HepG2 (cell line): ENCODE data around the gene LRRC8D. TPM values are rescaled to one million over a fixed set of nuclear protein-coding genes. Genes with fewer than 3 reads are reported as not detected.
A peak's percentile ranks its signal among the peaks of the same experiment; 100 is the strongest.

ENCODE experiments used
- GATAD2A ChIP-seq: IDR thresholded peaks from 2 replicates; pipeline ENCODE4 v1.6.1; 2016
- KMT2A ChIP-seq: sonication (generic); formaldehyde crosslinking; IDR thresholded peaks from 2 replicates; pipeline ENCODE4 v1.4.0; 2020; ENCODE audit warnings: missing genetic modification reagents
- MATR3 ChIP-seq: sonication (generic); formaldehyde crosslinking; IDR thresholded peaks from 2 replicates; pipeline ENCODE4 v1.4.0; 2020; ENCODE audit warnings: missing genetic modification reagents
- NBN ChIP-seq: fragments of 450-650 bp; conservative IDR thresholded peaks from 2 replicates; pipeline ENCODE4 v1.6.1; 2017
- NFATC3 ChIP-seq: sonication (generic); formaldehyde crosslinking; IDR thresholded peaks from 2 replicates; pipeline ENCODE4 v1.5.1; 2020; ENCODE audit warnings: mild to moderate bottlenecking, missing genetic modification reagents
- NFE2L1 ChIP-seq: sonication (generic); formaldehyde crosslinking; IDR thresholded peaks from 2 replicates; pipeline ENCODE4 v1.4.0; 2020; ENCODE audit warnings: missing genetic modification reagents, mild to moderate bottlenecking, borderline replicate concordance
- PHF5A ChIP-seq: IDR thresholded peaks from one replicate; pipeline ENCODE4 v1.6.1; 2018; ENCODE audit warnings: low read depth, missing genetic modification reagents; ENCODE audit not compliant: unreplicated experiment
- PITX1 ChIP-seq: sonication (generic); formaldehyde crosslinking; IDR thresholded peaks from 2 replicates; pipeline ENCODE4 v1.5.1; 2020; ENCODE audit warnings: mild to moderate bottlenecking, missing genetic modification reagents
- POLR2A ChIP-seq, 2 experiments: IDR thresholded peaks; 2 replicates each; pipeline ENCODE4 v1.6.1; 2011; ENCODE audit warnings: low read depth in 2 of 2, low read length in 2 of 2, mild to moderate bottlenecking in 1 of 2, moderate library complexity in 1 of 2; ENCODE audit not compliant: insufficient read depth in 1 of 2
- RCOR2 ChIP-seq: IDR thresholded peaks from 2 replicates; pipeline ENCODE4 v1.6.1; 2016; ENCODE audit warnings: missing biosample characterization, missing genetic modification reagents
- SATB2 ChIP-seq: sonication (generic); formaldehyde crosslinking; IDR thresholded peaks from 2 replicates; pipeline ENCODE4 v1.5.0; 2020; ENCODE audit warnings: missing genetic modification reagents
- SMAD1 ChIP-seq: sonication (generic); formaldehyde crosslinking; IDR thresholded peaks from 2 replicates; pipeline ENCODE4 v1.4.0; 2020; ENCODE audit warnings: missing genetic modification reagents, low read depth, mild to moderate bottlenecking, borderline replicate concordance
- SOX6 ChIP-seq, 2 experiments: fragments of 450-650 bp in 1 of 2; sonication (generic) in 1 of 2; formaldehyde crosslinking in 1 of 2; IDR thresholded peaks; 2 replicates each; pipeline versions ENCODE4 v1.4.0 to v1.6.1; 2017 to 2020; ENCODE audit warnings: antibody characterized with exemption in 1 of 2, mild to moderate bottlenecking in 1 of 2, missing genetic modification reagents in 1 of 2
- TGIF2 ChIP-seq: IDR thresholded peaks from 2 replicates; pipeline ENCODE4 v1.6.1; 2016; ENCODE audit warnings: control low read depth, missing compliant biosample characterization
- ZBTB4 ChIP-seq: sonication (generic); formaldehyde crosslinking; IDR thresholded peaks from 2 replicates; pipeline ENCODE4 v1.4.0; 2020; ENCODE audit warnings: missing genetic modification reagents, mild to moderate bottlenecking, borderline replicate concordance
- ZKSCAN5 ChIP-seq: sonication (generic); formaldehyde crosslinking; IDR thresholded peaks from 2 replicates; pipeline ENCODE4 v1.5.1; 2020; ENCODE audit warnings: mild to moderate bottlenecking, missing genetic modification reagents
- ZNF230 ChIP-seq: sonication (generic); formaldehyde crosslinking; IDR thresholded peaks from 2 replicates; pipeline ENCODE4 v1.4.0; 2020; ENCODE audit warnings: mild to moderate bottlenecking, missing genetic modification reagents
- ZNF276 ChIP-seq: sonication (generic); formaldehyde crosslinking; IDR thresholded peaks from 2 replicates; pipeline ENCODE4 v1.4.0; 2020; ENCODE audit warnings: mild to moderate bottlenecking, low read depth, missing genetic modification reagents
- ZNF30 ChIP-seq: sonication (generic); formaldehyde crosslinking; IDR thresholded peaks from 2 replicates; pipeline ENCODE4 v1.5.0; 2020; ENCODE audit warnings: mild to moderate bottlenecking, missing genetic modification reagents
- ZNF430 ChIP-seq: sonication (generic); formaldehyde crosslinking; IDR thresholded peaks from 2 replicates; pipeline ENCODE4 v1.9.0; 2021; ENCODE audit warnings: mild to moderate bottlenecking, missing genetic modification reagents
- ZNF432 ChIP-seq: sonication (generic); formaldehyde crosslinking; IDR thresholded peaks from 2 replicates; pipeline ENCODE4 v1.5.0; 2020; ENCODE audit warnings: missing genetic modification reagents, mild to moderate bottlenecking, borderline replicate concordance
- ZNF569 ChIP-seq: sonication (generic); formaldehyde crosslinking; IDR thresholded peaks from 2 replicates; pipeline ENCODE4 v1.5.0; 2020; ENCODE audit warnings: mild to moderate bottlenecking, missing genetic modification reagents, moderate library complexity, borderline replicate concordance
- ZNF577 ChIP-seq: sonication (generic); formaldehyde crosslinking; IDR thresholded peaks from 2 replicates; pipeline ENCODE4 v1.4.0; 2020; ENCODE audit warnings: mild to moderate bottlenecking, low read depth, missing genetic modification reagents, borderline replicate concordance
- ZNF597 ChIP-seq: sonication (generic); formaldehyde crosslinking; IDR thresholded peaks from 2 replicates; pipeline ENCODE4 v1.5.0; 2020; ENCODE audit warnings: missing genetic modification reagents
- ZNF614 ChIP-seq: IDR thresholded peaks from 2 replicates; pipeline ENCODE4 v1.6.1; 2018; ENCODE audit warnings: missing biosample characterization, missing genetic modification reagents, inconsistent platforms, borderline replicate concordance
- ZNF773 ChIP-seq: sonication (generic); formaldehyde crosslinking; IDR thresholded peaks from 2 replicates; pipeline ENCODE4 v1.4.0; 2020; ENCODE audit warnings: missing genetic modification reagents, borderline replicate concordance
- ZNF777 ChIP-seq: sonication (generic); formaldehyde crosslinking; IDR thresholded peaks from 2 replicates; pipeline ENCODE4 v1.4.0; 2020; ENCODE audit warnings: missing genetic modification reagents
- ZNF841 ChIP-seq: sonication (generic); formaldehyde crosslinking; IDR thresholded peaks from 2 replicates; pipeline ENCODE4 v1.8.1; 2023; ENCODE audit warnings: missing genetic modification reagents, borderline replicate concordance
- ZSCAN21 ChIP-seq: sonication (generic); formaldehyde crosslinking; IDR thresholded peaks from 2 replicates; pipeline ENCODE4 v1.8.0; 2022; ENCODE audit warnings: mild to moderate bottlenecking, missing genetic modification reagents, moderate library complexity, borderline replicate concordance
- polyA plus RNA-seq, 8 experiments: library from polyadenylated mRNA; depleted of rRNA in 3 of 8; stranded (reverse) in 7 of 8; unstranded in 1 of 8; fragments of >200 nt; fragmentation: Illumina TruSeq in 4 of 8; extraction: Trizol in 4 of 8; gene quantifications; 2 replicates each; pipeline versions ENCODE4 v1.2.1 to v1.2.3, GENCODE V29; 2011 to 2016; ENCODE audit warnings: low read depth in 4 of 8, missing spikeins in 1 of 8, mixed read lengths in 1 of 8; ENCODE audit not compliant: insufficient read depth in 1 of 8
- total RNA-seq, 5 experiments: library from RNA; depleted of rRNA; stranded (reverse); fragments of >200 nt; fragmentation: Illumina TruSeq; extraction: Trizol; gene quantifications; 2 replicates each; pipeline ENCODE4 v1.2.3, GENCODE V29; 2016; ENCODE audit warnings: low read depth in 1 of 5

Gene LRRC8D
- total and polyA plus RNA-seq, 2 of the 13 experiments (the other 11 are each of a cell fraction or from before 2014, with no cell fraction given): 29.9 to 45.5 TPM

- TF ChIP-seq PITX1 (CRISPR knock-in tag) (no peak), ZBTB4 (CRISPR knock-in tag) (no peak), ZNF577 (CRISPR knock-in tag) (no peak), NFATC3 (CRISPR knock-in tag) (no peak), NBN (no peak), ZKSCAN5 (CRISPR knock-in tag) (no peak), ZNF30 (CRISPR knock-in tag) (no peak), RCOR2 (CRISPR knock-in tag) (peak; percentile 81; the same call in 1 of the 2 replicates), ZNF597 (no peak), ZNF841 (no peak), ZSCAN21 (CRISPR knock-in tag) (no peak), ZNF777 (CRISPR knock-in tag) (no peak), SATB2 (CRISPR knock-in tag) (no peak), SOX6 (IDR thresholded peaks at IDR 0.05) (no peak), SOX6 (CRISPR knock-in tag; IDR thresholded peaks at IDR 0.05) (peak; percentile 98), ZNF430 (no peak), ZNF614 (no peak), MATR3 (CRISPR knock-in tag) (no peak), ZNF569 (no peak), ZNF230 (CRISPR knock-in tag) (no peak), ZNF432 (CRISPR knock-in tag) (no peak), GATAD2A (peak; percentile 93), TGIF2 (CRISPR knock-in tag) (no peak), ZNF276 (no peak), KMT2A (CRISPR knock-in tag) (no peak), ZNF773 (CRISPR knock-in tag) (no peak), PHF5A (CRISPR knock-in tag) (no peak), SMAD1 (CRISPR knock-in tag) (no peak), NFE2L1 (CRISPR knock-in tag) (no peak), POLR2A (IDR thresholded peaks at IDR 0.05; ENCODE audit: insufficient read depth in 1 of 2, low read depth in 2 of 2, low read length in 2 of 2) (no peak)
Measured at GRCh38 chr1:89810880-89811279, 10.0 kb upstream of the LRRC8D start (continued).
